Smooth muscle cell (in vitro differentiated cells): Measurements from ENCODE around the gene RANBP3. TPM values are rescaled to one million over a fixed set of nuclear protein-coding genes. Genes with fewer than 3 reads are reported as not detected.
"Not testable (repeated sequence)": the region's sequence is repeated elsewhere in the genome, so short reads cannot be mapped to it uniquely, and the experiment has no call there.

Experiments
- DNase-seq: peaks from one replicate; lab custom pipeline; 2025; ENCODE audit not compliant: unreplicated experiment; lab: John Stamatoyannopoulos, UW
- H2AFZ ChIP-seq: fragments of 200-600 bp; sonication (generic); 2 replicates; pipeline ENCODE4 v1.6.0; 2016; ENCODE audit warnings: antibody characterized with exemption, low read depth, mild to moderate bottlenecking
- H3F3A ChIP-seq: fragments of 200-600 bp; sonication (generic); 2 replicates; pipeline ENCODE4 v1.6.0; 2017; ENCODE audit warnings: antibody characterized with exemption, low read depth
- H3K27ac ChIP-seq: fragments of 200-600 bp; sonication (generic); 2 replicates; pipeline ENCODE4 v1.5.1; 2016; ENCODE audit warnings: low read depth, mild to moderate bottlenecking
- H3K27me3 ChIP-seq: fragments of 200-600 bp; sonication (generic); 2 replicates; pipeline ENCODE4 v1.6.1; 2016; ENCODE audit warnings: low read depth, mild to moderate bottlenecking
- H3K36me3 ChIP-seq: fragments of 200-600 bp; sonication (generic); 2 replicates; pipeline ENCODE4 v1.5.1; 2016; ENCODE audit warnings: low read depth
- H3K4me1 ChIP-seq: fragments of 200-600 bp; sonication (generic); 2 replicates; pipeline ENCODE4 v1.5.1; 2016; ENCODE audit warnings: low read depth
- H3K4me2 ChIP-seq: fragments of 200-600 bp; sonication (generic); 2 replicates; pipeline ENCODE4 v1.6.0; 2016; ENCODE audit warnings: mild to moderate bottlenecking
- H3K4me3 ChIP-seq: fragments of 200-600 bp; sonication (generic); 2 replicates; pipeline ENCODE4 v1.5.1; 2016; ENCODE audit warnings: mild to moderate bottlenecking
- H3K79me2 ChIP-seq: fragments of 200-600 bp; sonication (generic); 2 replicates; pipeline ENCODE4 v1.6.0; 2016; ENCODE audit warnings: low read depth, mild to moderate bottlenecking
- H3K9ac ChIP-seq: fragments of 200-600 bp; sonication (generic); 2 replicates; pipeline ENCODE4 v1.6.0; 2016; ENCODE audit warnings: low read depth
- H3K9me3 ChIP-seq: fragments of 200-600 bp; sonication (generic); replicated peaks from 2 replicates; pipeline ENCODE4 v1.5.1; 2016; ENCODE audit warnings: low read depth
- H4K20me1 ChIP-seq: fragments of 200-600 bp; sonication (generic); 2 replicates; pipeline ENCODE4 v1.6.0; 2016; ENCODE audit warnings: low read depth
- WGBS: methylation state at CpG from one replicate; pipeline ENCODE4 v1.1.7; 2016; ENCODE audit warnings: low lambda C conversion rate; 5-methylcytosine and 5-hydroxymethylcytosine counted together
- polyA plus RNA-seq: library from polyadenylated mRNA; unstranded; fragments of >200 nt; fragmentation: Nextera tagmentation; extraction: Ambion mirVana; gene quantifications from 2 replicates; pipeline ENCODE4 v1.2.1, GENCODE V29; 2016
- total RNA-seq: library from RNA; depleted of rRNA; stranded (reverse); fragments of >200 nt; gene quantifications from 2 replicates; pipeline ENCODE4 v1.2.3, GENCODE V29; 2014
- TF ChIP-seq, protein P1 (sequence below): fragments of 200-600 bp; sonication (generic); IDR thresholded peaks from 2 replicates; pipeline ENCODE4 v1.5.1; 2017; ENCODE audit warnings: borderline replicate concordance, mild to moderate bottlenecking, antibody characterized with exemption; ENCODE audit not compliant: insufficient read depth, poor library complexity, severe bottlenecking

Gene RANBP3
- total and polyA plus RNA-seq, 2 experiments from 2014 or later, result 13.4 to 65.8 TPM

DNA sequence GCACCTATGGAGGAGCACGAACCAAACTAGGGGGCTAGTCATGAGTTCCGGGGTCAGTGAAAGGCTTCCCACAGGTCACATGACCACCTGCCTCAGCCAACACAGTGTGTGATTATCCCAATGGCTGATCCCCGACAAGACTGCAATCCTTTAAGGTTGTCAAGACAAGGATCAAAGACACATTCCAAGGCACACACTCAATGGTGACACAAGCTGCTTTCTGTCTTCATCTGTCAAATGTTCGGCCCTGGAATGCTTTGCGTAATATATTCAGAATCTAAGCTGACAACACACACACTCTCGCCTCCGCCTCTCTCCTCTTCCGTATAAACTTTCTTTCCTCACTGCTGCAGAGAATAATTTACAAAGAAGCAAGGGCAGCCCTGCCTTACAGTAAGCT is 11.7 kb downstream of the RANBP3 start:
- no peak overlapping the region for H2AFZ ChIP-seq
- no peak for DNase-seq
- H3K9ac ChIP-seq, result peak overlapping the region; percentile 13
- H3K4me1 ChIP-seq, result no peaks in the 10 kb centered on the region
- H3K27ac ChIP-seq, result peak overlapping the region; percentile 76
- no peaks in the 10 kb centered on the region for H3K27me3 ChIP-seq
- TF ChIP-seq, protein P1, sequence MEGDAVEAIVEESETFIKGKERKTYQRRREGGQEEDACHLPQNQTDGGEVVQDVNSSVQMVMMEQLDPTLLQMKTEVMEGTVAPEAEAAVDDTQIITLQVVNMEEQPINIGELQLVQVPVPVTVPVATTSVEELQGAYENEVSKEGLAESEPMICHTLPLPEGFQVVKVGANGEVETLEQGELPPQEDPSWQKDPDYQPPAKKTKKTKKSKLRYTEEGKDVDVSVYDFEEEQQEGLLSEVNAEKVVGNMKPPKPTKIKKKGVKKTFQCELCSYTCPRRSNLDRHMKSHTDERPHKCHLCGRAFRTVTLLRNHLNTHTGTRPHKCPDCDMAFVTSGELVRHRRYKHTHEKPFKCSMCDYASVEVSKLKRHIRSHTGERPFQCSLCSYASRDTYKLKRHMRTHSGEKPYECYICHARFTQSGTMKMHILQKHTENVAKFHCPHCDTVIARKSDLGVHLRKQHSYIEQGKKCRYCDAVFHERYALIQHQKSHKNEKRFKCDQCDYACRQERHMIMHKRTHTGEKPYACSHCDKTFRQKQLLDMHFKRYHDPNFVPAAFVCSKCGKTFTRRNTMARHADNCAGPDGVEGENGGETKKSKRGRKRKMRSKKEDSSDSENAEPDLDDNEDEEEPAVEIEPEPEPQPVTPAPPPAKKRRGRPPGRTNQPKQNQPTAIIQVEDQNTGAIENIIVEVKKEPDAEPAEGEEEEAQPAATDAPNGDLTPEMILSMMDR, result no peak
- 35% methylated on average over 8 of the region's 8 CpGs for WGBS
- H3K4me2 ChIP-seq, result peak overlapping the region; percentile 44
- H3K9me3 ChIP-seq, result no peaks in the 10 kb centered on the region
- no peaks in the 10 kb centered on the region for H3K36me3 ChIP-seq
- peaks cover 9% of the 10 kb centered on the region for H3F3A ChIP-seq
- no peak overlapping the region for H3K4me3 ChIP-seq
- peaks cover 100% of the 10 kb centered on the region for H4K20me1 ChIP-seq
- peaks cover 94% of the 10 kb centered on the region for H3K79me2 ChIP-seq

DNA sequence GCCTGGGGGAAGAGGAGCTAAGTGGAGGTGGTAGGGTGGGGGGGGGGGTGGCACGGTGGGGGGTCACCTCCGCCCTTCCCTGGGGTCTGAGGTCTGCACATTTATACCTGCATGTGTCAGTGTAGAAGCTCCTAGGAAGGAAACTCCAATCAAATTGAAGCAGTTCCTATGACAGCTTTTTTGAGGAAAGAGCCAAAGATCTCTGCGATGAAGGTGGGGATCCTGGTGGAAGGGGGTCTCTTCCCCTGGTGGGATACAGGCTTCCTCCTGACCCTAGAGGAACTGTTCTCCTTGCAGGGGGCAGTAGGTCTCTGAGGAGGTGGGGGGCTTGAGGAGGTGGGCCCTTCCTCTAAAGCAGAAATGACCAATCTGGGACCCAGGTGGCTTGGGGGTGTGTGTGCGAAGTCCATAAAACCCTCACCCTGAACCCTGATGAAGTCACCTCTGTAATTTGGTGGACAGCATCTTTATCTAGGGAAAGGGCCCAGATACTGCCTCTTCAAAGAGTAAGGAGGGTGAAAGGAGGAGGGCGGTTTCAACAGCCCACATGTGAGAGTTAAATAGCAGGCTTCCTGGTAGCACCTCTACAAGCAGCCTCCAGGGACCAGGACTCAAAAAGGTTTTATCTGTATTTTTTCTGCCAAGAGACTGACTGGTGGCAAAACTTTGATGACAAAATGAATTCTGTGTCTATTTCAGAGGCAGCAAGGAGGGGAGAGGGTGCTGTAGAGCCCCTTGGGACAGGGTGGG is 12.9 kb downstream of the RANBP3 start:
- 98% methylated on average over 5 of the region's 5 CpGs for WGBS
- H3K79me2 ChIP-seq, result peaks cover 93% of the 10 kb centered on the region
- no peak for DNase-seq
- H3K27ac ChIP-seq, result no peak overlapping the region
- TF ChIP-seq, protein P1, result no peak
- no peak overlapping the region for H3K4me3 ChIP-seq
- peaks cover 100% of the 10 kb centered on the region for H4K20me1 ChIP-seq
- H3F3A ChIP-seq, result peaks cover 9% of the 10 kb centered on the region
- no peaks in the 10 kb centered on the region for H3K36me3 ChIP-seq
- no peaks in the 10 kb centered on the region for H3K27me3 ChIP-seq
- H3K9ac ChIP-seq, result no peak overlapping the region
- H3K4me2 ChIP-seq, result no peak overlapping the region
- no peaks in the 10 kb centered on the region for H3K4me1 ChIP-seq
- H3K9me3 ChIP-seq, result no peaks in the 10 kb centered on the region
- no peak overlapping the region for H2AFZ ChIP-seq

DNA sequence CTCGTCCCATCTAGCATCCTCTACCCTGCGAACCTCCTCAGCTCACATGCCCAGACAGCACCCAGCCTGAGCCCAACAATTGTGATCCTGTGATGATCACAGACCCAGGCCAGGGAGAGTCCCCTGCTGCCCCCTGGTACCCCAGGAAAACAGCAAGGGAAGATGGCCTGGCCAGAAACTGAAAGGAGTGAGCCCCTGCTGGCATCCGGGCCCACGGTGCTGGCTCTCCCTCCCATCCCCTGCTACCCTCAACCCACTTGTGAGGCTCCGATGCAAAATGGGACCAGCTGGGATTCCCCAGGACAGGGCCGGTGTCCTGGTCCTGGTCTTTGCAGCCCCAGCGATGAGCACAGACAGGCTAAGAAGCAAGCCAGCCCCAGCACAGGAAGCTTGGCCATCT is 14.1 kb downstream of the RANBP3 start:
- Histone ChIP-seq H3F3A (peaks cover 4% of the 10 kb centered on the region), H3K27me3 (no peaks in the 10 kb centered on the region), H4K20me1 (peaks cover 100% of the 10 kb centered on the region), H3K9ac (no peak overlapping the region), H3K36me3 (no peaks in the 10 kb centered on the region), H3K4me2 (no peak overlapping the region), H3K4me3 (no peak overlapping the region), H3K79me2 (peaks cover 90% of the 10 kb centered on the region), H3K27ac (no peak overlapping the region), H3K4me1 (no peaks in the 10 kb centered on the region), H3K9me3 (no peaks in the 10 kb centered on the region), H2AFZ (no peak overlapping the region)
- TF ChIP-seq, protein P1, result no peak
- 96% methylated on average over 7 of the region's 7 CpGs for WGBS
- no peak for DNase-seq

DNA sequence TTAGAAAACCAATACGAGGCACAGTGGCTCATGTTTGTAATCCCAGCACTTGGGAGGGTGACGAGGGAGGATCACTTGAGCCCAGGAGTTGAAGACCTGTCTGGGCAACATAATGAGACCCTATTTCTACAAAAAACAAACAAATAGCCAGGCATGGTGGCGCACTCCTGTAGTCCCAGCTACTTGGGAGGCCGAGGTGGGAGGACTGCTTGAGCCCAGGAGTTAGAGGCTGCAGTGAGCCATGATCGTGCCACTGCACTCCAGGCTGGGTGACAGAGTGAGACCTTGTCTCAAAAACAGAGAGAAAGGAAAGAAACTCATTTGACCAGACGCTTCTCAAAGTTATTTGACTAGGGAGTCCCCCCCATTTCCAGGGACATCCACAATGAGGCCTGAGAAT is 14.7 kb downstream of the RANBP3 start:
- H3K27me3 ChIP-seq, H3K4me2 ChIP-seq, H3K36me3 ChIP-seq, DNase-seq, H3K4me3 ChIP-seq, H3K4me1 ChIP-seq, H3F3A ChIP-seq, H3K9ac ChIP-seq, H3K9me3 ChIP-seq, H3K27ac ChIP-seq, H2AFZ ChIP-seq: not testable (repeated sequence)
- 84% methylated on average over 6 of the region's 6 CpGs for WGBS
- Histone ChIP-seq H4K20me1 (peaks cover 100% of the 10 kb centered on the region), H3K79me2 (peaks cover 88% of the 10 kb centered on the region)
